ENCODE data around the gene ANO1.

The ANO1 gene

DNA sequence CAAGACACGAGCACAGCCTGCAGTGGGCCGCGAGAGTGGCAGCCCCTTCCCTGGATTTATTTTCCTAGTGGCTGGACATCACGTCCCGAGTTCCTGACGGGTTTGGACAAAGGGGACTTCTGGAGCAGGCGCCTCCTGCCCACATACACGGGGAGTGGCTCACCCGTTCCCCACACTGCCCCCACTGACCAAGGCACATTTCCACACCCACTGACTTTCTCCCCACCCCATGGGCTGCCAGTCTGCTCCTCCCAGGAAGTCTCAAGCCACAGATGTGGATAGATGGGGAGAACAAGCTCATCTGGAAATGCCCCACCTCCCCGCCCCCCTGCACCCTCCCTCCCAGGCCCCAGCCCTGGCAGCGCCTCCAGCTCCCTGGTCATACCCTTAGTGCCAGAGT is 91.0 kb downstream of the ANO1 start:
- FAIRE-seq = no peak

DNA sequence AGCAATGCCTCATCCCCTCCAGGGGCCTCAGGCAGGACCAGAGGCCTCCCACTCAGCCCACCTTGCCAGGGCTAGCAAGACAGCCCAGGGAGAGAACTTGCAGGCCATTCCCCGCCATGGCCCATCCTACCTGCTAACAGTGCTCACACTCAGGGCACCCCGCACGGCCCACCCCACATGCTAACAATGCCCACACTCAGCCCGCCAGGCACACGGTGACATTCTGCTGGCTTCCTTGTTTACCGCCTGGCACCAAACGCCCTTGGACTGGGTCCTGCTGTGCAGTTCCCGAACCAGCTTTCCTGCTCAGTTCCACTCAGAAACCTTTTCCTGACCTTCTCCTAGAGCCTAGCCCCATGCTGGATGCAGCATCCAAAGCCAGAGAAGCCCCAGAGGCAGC is 91.5 kb downstream of the ANO1 start:
- no peak for FAIRE-seq

GRCh38 chr11:70170596-70171210 is 92.6 kb downstream of the ANO1 start:
- no peak for FAIRE-seq

GRCh38 chr11:70173018-70173417 is 94.9 kb downstream of the ANO1 start:
- FAIRE-seq = no peak

- no peak for FAIRE-seq
Measured at GRCh38 chr11:70174547-70175235, 96.6 kb downstream of the ANO1 start.

- no peak for FAIRE-seq
Measured at GRCh38 chr11:70175236-70175698, 97.2 kb downstream of the ANO1 start.

- FAIRE-seq = no peak
Measured at GRCh38 chr11:70176940-70177689, 99.0 kb downstream of the ANO1 start.

DNA sequence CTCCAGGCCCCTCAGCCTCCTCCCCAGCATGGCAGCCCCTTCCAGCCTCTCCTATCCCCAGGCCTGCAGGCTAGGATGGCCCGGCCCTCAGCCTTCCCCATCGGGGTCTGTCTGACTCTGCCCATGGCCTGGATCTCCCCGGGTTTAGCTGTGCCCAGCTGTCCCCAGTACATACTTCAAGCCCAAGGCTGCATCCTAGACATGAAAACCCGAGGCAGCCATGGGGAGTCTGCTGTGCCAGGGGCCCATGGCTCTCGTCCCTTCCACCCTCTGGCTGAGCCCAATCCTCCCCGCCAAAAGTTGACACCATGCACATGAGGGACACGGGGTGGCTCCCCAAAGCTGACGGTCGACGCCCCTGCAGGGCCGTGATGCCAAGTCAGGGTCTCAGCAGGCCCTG is 102.8 kb downstream of the ANO1 start:
- no peak for FAIRE-seq

GRCh38 chr11:70182266-70182665 is 104.1 kb downstream of the ANO1 start:
- FAIRE-seq = no peak

GRCh38 chr11:70183032-70183431 is 104.9 kb downstream of the ANO1 start:
- FAIRE-seq = no peak

DNA sequence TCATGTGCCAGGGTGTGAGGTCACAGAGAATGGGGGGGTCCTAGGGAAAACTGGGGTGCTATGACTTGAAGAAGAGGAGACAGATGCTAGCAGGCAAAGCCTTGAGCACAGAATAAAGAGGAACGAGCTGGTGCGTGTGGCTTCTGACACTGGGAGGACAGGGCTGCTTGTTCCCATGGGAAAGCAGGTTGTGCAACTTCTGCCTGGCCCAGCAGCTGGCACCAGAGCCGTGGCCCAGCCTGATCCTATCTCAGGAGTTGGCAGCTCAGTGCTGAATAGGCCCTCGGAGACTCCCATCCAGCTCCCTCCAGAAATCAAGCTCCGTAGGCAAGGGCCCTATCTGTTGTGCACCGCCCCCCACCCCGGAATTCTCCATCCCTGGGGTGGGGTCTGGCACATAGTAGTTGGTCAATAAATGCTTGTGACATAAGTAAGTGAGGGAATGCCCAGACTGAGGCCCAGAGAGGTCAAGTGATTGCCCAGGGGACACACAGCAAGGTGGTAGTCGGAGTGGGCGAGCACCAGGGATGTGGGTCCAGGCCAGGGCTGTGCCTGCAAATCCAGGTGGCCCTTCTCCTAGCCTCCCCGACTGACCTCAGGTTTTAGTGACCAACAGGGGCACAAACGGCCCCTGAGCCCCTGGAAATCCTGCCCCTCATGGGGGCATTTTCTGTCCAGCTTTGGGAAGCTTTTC is 105.5 kb downstream of the ANO1 start:
- no peak for FAIRE-seq

DNA sequence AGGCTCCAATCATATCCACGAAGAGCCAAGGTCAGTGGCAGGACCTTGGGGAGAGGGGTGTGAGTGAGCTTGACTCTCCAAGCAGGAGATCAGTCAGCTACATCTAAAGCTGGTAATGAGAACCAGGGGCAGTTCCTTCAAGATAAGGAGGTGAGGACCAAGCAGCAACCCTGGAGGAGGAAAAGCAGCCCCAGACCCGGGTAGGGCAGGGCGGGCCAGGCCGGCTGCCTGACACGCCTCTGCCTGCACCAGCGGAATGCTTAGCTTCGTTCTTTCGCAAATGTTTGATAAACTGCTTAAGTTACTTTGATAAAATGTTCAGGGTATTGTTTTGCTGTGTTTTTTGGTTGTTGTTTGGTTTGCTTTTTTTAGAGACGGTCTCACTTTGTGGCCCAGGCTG is 106.3 kb downstream of the ANO1 start:
- no peak for FAIRE-seq

DNA sequence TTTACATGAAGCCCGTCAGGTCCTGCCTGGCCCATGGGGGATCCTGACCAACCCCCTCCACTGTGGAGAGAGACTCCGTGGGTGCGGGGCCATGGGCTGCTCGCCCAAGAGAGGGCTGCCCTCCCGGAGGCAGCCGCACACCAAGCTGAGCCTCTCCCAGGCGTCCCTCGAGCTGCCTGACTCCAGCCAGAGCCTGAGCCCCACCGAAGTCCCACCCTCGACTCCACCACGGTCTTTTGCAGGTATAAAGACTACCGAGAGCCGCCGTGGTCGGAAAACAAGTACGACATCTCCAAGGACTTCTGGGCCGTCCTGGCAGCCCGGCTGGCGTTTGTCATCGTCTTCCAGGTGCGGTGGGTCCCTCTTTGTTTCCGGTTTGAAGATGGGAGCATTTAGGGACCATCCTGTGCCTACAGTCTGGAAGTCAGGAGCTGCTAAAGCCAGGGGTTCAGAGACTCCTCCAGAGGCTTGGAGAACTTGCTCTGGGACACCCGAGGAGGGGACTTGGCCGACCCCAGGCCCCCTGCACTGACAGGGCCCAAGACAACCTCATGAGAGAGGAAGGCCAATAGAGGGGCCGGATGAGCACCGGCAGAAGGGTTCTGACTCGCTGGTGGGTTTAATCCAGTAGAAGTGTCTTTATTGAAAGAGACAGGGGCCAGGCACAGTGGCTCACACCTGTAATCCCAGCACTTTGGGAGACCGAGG is 107.4 kb downstream of the ANO1 start:
- FAIRE-seq = no peak

GRCh38 chr11:70186420-70186819 is 108.3 kb downstream of the ANO1 start:
- no peak for FAIRE-seq

- no peak for FAIRE-seq
Measured at GRCh38 chr11:70186936-70187335, 108.8 kb downstream of the ANO1 start.

DNA sequence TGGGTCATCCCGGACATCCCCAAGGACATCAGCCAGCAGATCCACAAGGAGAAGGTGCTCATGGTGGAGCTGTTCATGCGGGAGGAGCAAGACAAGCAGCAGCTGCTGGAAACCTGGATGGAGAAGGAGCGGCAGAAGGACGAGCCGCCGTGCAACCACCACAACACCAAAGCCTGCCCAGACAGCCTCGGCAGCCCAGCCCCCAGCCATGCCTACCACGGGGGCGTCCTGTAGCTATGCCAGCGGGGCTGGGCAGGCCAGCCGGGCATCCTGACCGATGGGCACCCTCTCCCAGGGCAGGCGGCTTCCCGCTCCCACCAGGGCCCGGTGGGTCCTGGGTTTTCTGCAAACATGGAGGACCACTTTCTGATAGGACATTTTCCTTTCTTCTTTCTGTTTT is 109.7 kb downstream of the ANO1 start:
- FAIRE-seq = no peak

DNA sequence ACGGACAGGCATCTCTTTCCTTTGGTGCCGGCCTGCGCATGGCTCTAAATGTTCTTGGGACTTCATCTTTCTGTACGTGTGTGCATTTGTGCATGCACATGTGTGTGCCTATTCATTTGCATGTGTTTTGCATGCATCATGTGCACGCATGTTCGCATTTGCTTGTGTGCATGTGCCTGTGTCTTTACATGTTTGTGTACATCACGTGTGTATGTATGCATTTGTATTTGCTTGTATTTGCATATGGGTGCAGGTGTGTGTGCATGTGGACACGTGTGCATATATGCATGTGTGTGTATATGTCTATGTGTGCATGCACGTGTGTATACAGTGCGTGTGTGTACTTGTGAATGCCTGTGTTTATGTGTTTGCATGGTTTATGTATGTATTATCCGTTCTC is 111.5 kb downstream of the ANO1 start:
- FAIRE-seq = no peak

GRCh38 chr11:70191495-70192140 is 113.5 kb downstream of the ANO1 start:
- FAIRE-seq = no peak

DNA sequence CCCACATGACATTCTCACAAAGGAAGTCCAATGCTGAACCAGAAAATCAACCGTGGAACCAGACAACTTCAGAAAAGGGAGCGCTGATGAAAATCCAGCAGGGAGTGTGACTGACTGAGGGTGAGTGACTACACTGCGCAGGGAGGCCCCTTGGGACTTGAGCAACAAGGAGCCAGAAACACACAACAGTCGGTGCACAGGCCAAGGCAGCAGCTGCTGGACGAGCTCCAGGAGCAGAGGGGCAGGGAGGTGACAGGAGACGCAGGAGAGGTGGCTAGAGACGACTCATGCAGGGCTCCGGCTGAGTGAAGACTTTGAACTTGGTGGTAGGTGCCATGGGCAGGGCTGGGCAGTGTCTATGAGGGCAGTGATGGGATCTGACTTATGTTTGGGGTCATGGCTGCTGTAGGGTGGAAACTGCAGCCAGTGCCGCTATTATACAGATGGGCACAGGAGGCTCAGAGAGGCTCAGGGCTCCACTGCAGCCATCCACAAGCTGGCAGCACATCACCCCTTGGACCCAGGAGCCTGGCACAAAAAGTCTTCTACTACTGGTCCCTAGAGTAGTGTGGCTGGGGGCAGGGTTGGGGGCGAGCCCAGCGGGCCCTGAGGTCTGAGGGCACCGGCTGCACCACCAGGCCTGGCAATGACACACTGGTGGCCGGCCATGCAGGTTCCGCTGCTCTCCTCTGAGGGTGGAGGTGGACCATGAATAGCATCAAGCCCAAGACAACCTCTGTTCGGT is 114.7 kb downstream of the ANO1 start:
- FAIRE-seq = no peak

GRCh38 chr11:70193411-70194292 is 115.5 kb downstream of the ANO1 start:
- FAIRE-seq = no peak
